Progenitor cell of endocrine pancreas (in vitro differentiated cells): ENCODE data around the gene YY1AP1. TPM values are rescaled to one million over a fixed set of nuclear protein-coding genes. Genes with fewer than 3 reads are reported as not detected.
"Not testable (repeated sequence)": the region's sequence is repeated elsewhere in the genome, so short reads cannot be mapped to it uniquely, and the experiment has no call there.

Experiments
- DNase-seq: peaks from one replicate; pipeline ENCODE4 v3.0.0; 2021; ENCODE audit warnings: low spot score; ENCODE audit not compliant: unreplicated experiment
- H3K27ac Mint-ChIP-seq: 2 replicates; pipeline ENCODE4 v1.8.0; 2021; ENCODE audit warnings: mild to moderate bottlenecking, moderate library complexity, mixed read lengths
- H3K27me3 Mint-ChIP-seq: 2 replicates; pipeline ENCODE4 v1.8.0; 2021; ENCODE audit warnings: mixed read lengths
- H3K36me3 Mint-ChIP-seq: 2 replicates; pipeline ENCODE4 v1.8.0; 2022; ENCODE audit warnings: mixed read lengths; ENCODE audit not compliant: insufficient read depth
- H3K4me1 Mint-ChIP-seq: 2 replicates; pipeline ENCODE4 v1.8.0; 2021; ENCODE audit warnings: low read depth, mixed read lengths
- H3K4me3 Mint-ChIP-seq: 2 replicates; pipeline ENCODE4 v1.8.0; 2021; ENCODE audit warnings: low read depth, mild to moderate bottlenecking, moderate library complexity, mixed read lengths
- H3K9me3 Mint-ChIP-seq: 2 replicates; pipeline ENCODE4 v1.8.0; 2021; ENCODE audit warnings: low read depth, mixed read lengths
- CTCF ChIP-seq: fragments of 200-600 bp; sonication (generic); IDR thresholded peaks from one replicate; pipeline ENCODE4 v1.5.0; 2021; ENCODE audit warnings: antibody characterized with exemption, mild to moderate bottlenecking; ENCODE audit not compliant: unreplicated experiment
- total RNA-seq: library from RNA; stranded (reverse); gene quantifications from 2 replicates; pipeline ENCODE4 v1.2.1, GENCODE V29; 2021

YY1AP1 gene
- total RNA-seq, 1 donor from 2014 or later = 56.2 TPM

- peaks cover 38% of the 10 kb centered on the region for H3K36me3 Mint-ChIP-seq
Observed at GRCh38 chr1:155673003-155673402, 15.6 kb downstream of the YY1AP1 start.

GRCh38 chr1:155671750-155672149, 16.8 kb downstream of the YY1AP1 start:
- Mint-ChIP-seq H3K36me3 (peaks cover 37% of the 10 kb centered on the region), H3K4me3 (no peak overlapping the region), H3K27ac (no peak overlapping the region), H3K27me3 (no peaks in the 10 kb centered on the region), H3K9me3 (no peaks in the 10 kb centered on the region), H3K4me1 (peaks cover 5% of the 10 kb centered on the region)
- no peak for DNase-seq
- no peak for TF ChIP-seq CTCF

More at GRCh38 chr1:155673003-155673402, 15.6 kb downstream of the YY1AP1 start:
- Mint-ChIP-seq H3K27me3 (no peaks in the 10 kb centered on the region), H3K4me1 (peaks cover 5% of the 10 kb centered on the region), H3K9me3 (no peaks in the 10 kb centered on the region), H3K27ac (no peak overlapping the region), H3K4me3 (no peak overlapping the region)
- DNase-seq = no peak
- no peak for TF ChIP-seq CTCF

GRCh38 chr1:155669233-155670162, 19.1 kb downstream of the YY1AP1 start:
- H3K36me3 Mint-ChIP-seq = peaks cover 30% of the 10 kb centered on the region
- no peak for DNase-seq
- H3K4me3 Mint-ChIP-seq = no peak overlapping the region
- H3K27me3 Mint-ChIP-seq = no peaks in the 10 kb centered on the region
- H3K4me1 Mint-ChIP-seq = peaks cover 5% of the 10 kb centered on the region
- no peak overlapping the region for H3K27ac Mint-ChIP-seq
- no peaks in the 10 kb centered on the region for H3K9me3 Mint-ChIP-seq
- TF ChIP-seq CTCF = no peak

DNA sequence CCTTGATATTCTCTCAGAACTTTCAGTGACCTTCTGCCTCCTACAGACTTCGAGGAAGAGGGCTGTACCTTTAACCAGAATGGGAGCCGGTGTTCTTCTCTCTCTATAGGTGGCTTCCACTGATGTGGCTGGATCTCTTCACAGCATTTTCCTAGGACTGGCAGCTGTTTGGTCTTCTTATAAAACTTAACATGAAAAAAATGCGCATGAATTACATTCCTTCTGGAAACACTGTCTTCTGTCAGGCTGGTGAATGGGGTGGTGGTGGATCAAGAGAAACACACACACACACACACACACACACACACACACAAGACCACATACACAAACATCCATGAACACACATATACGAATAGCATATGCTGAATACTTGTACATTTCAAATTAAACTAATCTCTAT, 27.3 kb downstream of the YY1AP1 start:
- not testable (repeated sequence) for H3K9me3 Mint-ChIP-seq, H3K27me3 Mint-ChIP-seq, H3K4me1 Mint-ChIP-seq, H3K27ac Mint-ChIP-seq, DNase-seq, H3K4me3 Mint-ChIP-seq
- H3K36me3 Mint-ChIP-seq = peaks cover 32% of the 10 kb centered on the region

DNA sequence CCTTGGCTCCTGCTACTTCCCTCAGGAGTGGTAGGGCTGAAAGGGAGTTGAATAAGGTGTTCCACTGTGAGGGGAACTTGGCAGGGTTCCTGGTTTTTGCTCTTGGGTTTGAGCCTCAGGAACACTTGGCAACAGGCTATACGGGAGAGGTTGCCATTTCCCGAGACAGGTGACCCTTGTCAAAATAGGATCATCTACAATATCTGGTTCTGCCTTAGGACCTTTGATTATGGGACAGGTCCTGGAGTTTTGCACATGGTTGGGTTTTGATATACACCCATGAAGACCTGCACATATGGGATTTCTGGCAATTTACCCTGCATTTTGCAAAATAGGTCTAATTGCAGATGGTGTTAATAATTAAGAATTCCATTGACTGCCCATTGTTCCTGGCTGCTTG, 31.1 kb downstream of the YY1AP1 start:
- no peak for DNase-seq
- H3K27me3 Mint-ChIP-seq = no peaks in the 10 kb centered on the region
- no peak for TF ChIP-seq CTCF
- H3K9me3 Mint-ChIP-seq = no peaks in the 10 kb centered on the region
- no peak overlapping the region for H3K4me3 Mint-ChIP-seq
- peaks cover 24% of the 10 kb centered on the region for H3K36me3 Mint-ChIP-seq
- H3K27ac Mint-ChIP-seq = no peak overlapping the region
- no peaks in the 10 kb centered on the region for H3K4me1 Mint-ChIP-seq

DNA sequence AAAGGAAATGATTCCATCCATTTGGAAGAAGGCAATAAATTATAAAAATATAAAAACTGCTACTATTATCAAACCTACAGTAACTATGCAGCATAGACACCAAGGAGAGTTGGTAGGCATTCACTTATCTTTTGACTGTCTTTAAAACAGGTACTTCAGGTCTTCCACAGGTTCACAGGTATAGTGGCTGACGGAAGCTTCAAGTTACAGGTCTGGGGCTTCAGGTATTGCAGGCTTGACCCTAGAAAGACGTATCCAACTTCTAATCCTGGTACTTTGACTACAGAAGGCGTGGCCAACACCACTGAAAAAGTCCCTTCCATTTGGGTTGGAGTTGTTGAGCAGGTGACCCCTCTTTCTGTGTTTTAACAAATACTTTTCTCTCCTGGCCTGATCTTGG, 35.6 kb downstream of the YY1AP1 start:
- no peak for TF ChIP-seq CTCF
- H3K27ac Mint-ChIP-seq = no peak overlapping the region
- DNase-seq = no peak
- no peak overlapping the region for H3K4me3 Mint-ChIP-seq
- H3K4me1 Mint-ChIP-seq = peaks cover 4% of the 10 kb centered on the region
- H3K27me3 Mint-ChIP-seq = no peaks in the 10 kb centered on the region
- peaks cover 3% of the 10 kb centered on the region for H3K9me3 Mint-ChIP-seq
- H3K36me3 Mint-ChIP-seq = no peaks in the 10 kb centered on the region
